GM12878 (cell line): ENCODE results near the gene NUFIP1. TPM values are rescaled to one million over a fixed set of nuclear protein-coding genes. Genes with fewer than 3 reads are reported as not detected.

Experiments
- ATAC-seq: fragments of 200-7000 bp; cut with Tn5 transposase; 3 replicates; pipeline ENCODE4 v1.9.1; 2020; ENCODE audit warnings: mild to moderate bottlenecking, moderate library complexity
- BruUV-seq: library from RNA; stranded (reverse); fragments of 400-500 nt; replicated peaks from 2 replicates; lab custom pipeline; 2021; lab: Mats Ljungman, UMichigan
- CTCF ChIA-PET: fragments of 300-600 bp; sonication (Branson Sonifier 250); formaldehyde crosslinking; extraction: SDS; loops from one replicate; lab custom pipeline; 2021; ENCODE audit warnings: inconsistent platforms; lab: Yijun Ruan, JAX
- POLR2A ChIA-PET: fragments of 350-600 bp; formaldehyde crosslinking; extraction: SDS; loops from one replicate; lab custom pipeline; 2021; ENCODE audit warnings: inconsistent platforms; lab: Charles Lee
- RAD21 ChIA-PET: fragments of 300-600 bp; sonication (Branson Sonifier 250); formaldehyde crosslinking; loops from one replicate; lab custom pipeline; 2023; ENCODE audit warnings: antibody characterized with exemption; ENCODE audit not compliant: unreplicated experiment; lab: Charles Lee
- SMC1A ChIA-PET: fragments of 300-600 bp; sonication (Branson Sonifier 250); formaldehyde crosslinking; loops from one replicate; lab custom pipeline; 2023; ENCODE audit not compliant: unreplicated experiment, uncharacterized antibody; lab: Charles Lee
- DNase-seq: peaks from one replicate; pipeline ENCODE4 v3.0.0-alpha.2; 2011; ENCODE audit warnings: low read depth, low spot score
- FAIRE-seq: peaks from 3 replicates; lab custom pipeline; 2011; peaks lifted over from hg19 to GRCh38; lab: Jason Lieb, UNC
- H2AFZ ChIP-seq: 2 replicates; pipeline ENCODE4 v1.6.0; 2011; ENCODE audit warnings: low read depth, low read length, control low read depth; ENCODE audit not compliant: control insufficient read depth
- H3K27ac ChIP-seq: 2 replicates; pipeline ENCODE4 v1.5.1; 2011; ENCODE audit warnings: control low read depth; ENCODE audit not compliant: control insufficient read depth, insufficient read depth
- H3K27me3 ChIP-seq, 2 experiments: replicated peaks in 1 of 2; 2 replicates each; pipeline versions ENCODE4 v1.6.0 to v1.6.1; 2011; ENCODE audit warnings: low read length in 1 of 2; ENCODE audit not compliant: control insufficient read depth in 2 of 2, insufficient read depth in 2 of 2
- H3K36me3 ChIP-seq, 2 experiments: 2 replicates each; pipeline ENCODE4 v1.5.1; 2011; ENCODE audit warnings: low read length in 1 of 2; ENCODE audit not compliant: control insufficient read depth in 2 of 2, insufficient read depth in 2 of 2
- H3K4me1 ChIP-seq: 2 replicates; pipeline ENCODE4 v1.6.1; 2011; ENCODE audit warnings: mild to moderate bottlenecking, low read length, moderate library complexity, mixed read lengths; ENCODE audit not compliant: control insufficient read depth, insufficient read depth
- H3K4me2 ChIP-seq: 2 replicates; pipeline ENCODE4 v1.6.0; 2011; ENCODE audit warnings: control low read depth; ENCODE audit not compliant: control insufficient read depth, insufficient read depth
- H3K4me3 ChIP-seq: fragments of 200-600 bp; sonication (generic); 2 replicates; pipeline ENCODE4 v1.5.1; 2016
- H3K79me2 ChIP-seq: 2 replicates; pipeline ENCODE4 v1.6.0; 2011; ENCODE audit warnings: low read length; ENCODE audit not compliant: control insufficient read depth, insufficient read depth
- H3K9ac ChIP-seq: 2 replicates; pipeline ENCODE4 v1.8.0; 2011; ENCODE audit warnings: low read length, control low read depth, mixed read lengths; ENCODE audit not compliant: control insufficient read depth, insufficient read depth
- H3K9me3 ChIP-seq: replicated peaks from 3 replicates; pipeline ENCODE4 v1.5.1; 2011; ENCODE audit warnings: mild to moderate bottlenecking, low read length; ENCODE audit not compliant: control insufficient read depth, insufficient read depth
- H4K20me1 ChIP-seq: 2 replicates; pipeline ENCODE4 v1.6.0; 2011; ENCODE audit not compliant: control insufficient read depth, insufficient read depth
- CEBPB ChIP-seq, 2 experiments: fragments of 150-350 bp in 1 of 2; IDR thresholded peaks; 2 replicates each; pipeline ENCODE4 v1.6.1; 2012 to 2014; ENCODE audit warnings: low read depth in 2 of 2, low read length in 2 of 2, borderline replicate concordance in 1 of 2, inconsistent platforms in 1 of 2
- CREM ChIP-seq: IDR thresholded peaks from 2 replicates; pipeline ENCODE4 v1.6.1; 2014; ENCODE audit warnings: antibody characterized with exemption, low read depth
- EGR1 ChIP-seq, 2 experiments: IDR thresholded peaks; 1 replicate in 1 of 2; 2 replicates in 1 of 2; pipeline ENCODE4 v1.6.1; 2011 to 2012; ENCODE audit warnings: low read depth in 2 of 2, low read length in 2 of 2, borderline replicate concordance in 1 of 2, mild to moderate bottlenecking in 1 of 2, moderate library complexity in 1 of 2
- JUNB ChIP-seq: IDR thresholded peaks from 2 replicates; pipeline ENCODE4 v1.6.1; 2016; ENCODE audit warnings: antibody characterized with exemption, mild to moderate bottlenecking
- LARP7 ChIP-seq: fragments of 450-650 bp; IDR thresholded peaks from 2 replicates; pipeline ENCODE4 v1.6.1; 2017; ENCODE audit warnings: mild to moderate bottlenecking
- MTA3 ChIP-seq: IDR thresholded peaks from 2 replicates; pipeline ENCODE4 v1.6.1; 2012; ENCODE audit warnings: low read length, inconsistent platforms, borderline replicate concordance
- RBBP5 ChIP-seq: fragments of 200-600 bp; sonication (generic); conservative IDR thresholded peaks from 2 replicates; pipeline ENCODE4 v1.6.1; 2016
- SMAD5 ChIP-seq: IDR thresholded peaks from 2 replicates; pipeline ENCODE4 v1.6.1; 2016; ENCODE audit warnings: antibody characterized with exemption, low read depth
- SREBF2 ChIP-seq: IDR thresholded peaks from 2 replicates; pipeline ENCODE4 v1.6.1; 2012; ENCODE audit warnings: mild to moderate bottlenecking, low read length
- SUPT20H ChIP-seq: IDR thresholded peaks from 2 replicates; pipeline ENCODE4 v1.6.1; 2011; ENCODE audit warnings: low read depth, mild to moderate bottlenecking, low read length, moderate library complexity, borderline replicate concordance; ENCODE audit not compliant: control insufficient read depth
- ZBED1 ChIP-seq: IDR thresholded peaks from 2 replicates; pipeline ENCODE4 v1.6.1; 2016; ENCODE audit warnings: borderline replicate concordance
- WGBS: methylation state at CpG from one replicate; pipeline ENCODE4 v1.1.6; 2016; ENCODE audit warnings: low lambda C conversion rate; ENCODE audit not compliant: insufficient replicate concordance, insufficient coverage; ENCODE audit errors: missing lambda C conversion rate; 5-methylcytosine and 5-hydroxymethylcytosine counted together
- in situ Hi-C: fragments of 300-500 bp; cut with MboI; formaldehyde crosslinking; loops from 9 replicates; pipeline ENCODE4 v1.14.3; 2018; ENCODE audit warnings: mixed read lengths
- intact Hi-C: fragments of 100-400 bp; cut with micrococcal nuclease; formaldehyde crosslinking; loops from one replicate; pipeline ENCODE4 v1.14.2; 2022; ENCODE audit not compliant: unreplicated experiment
- polyA plus RNA-seq, 11 experiments: library from polyadenylated mRNA; depleted of rRNA in 4 of 11; unstranded in 6 of 11; stranded (reverse) in 5 of 11; fragments of >200 nt; fragmentation: Nextera tagmentation in 4 of 11; fragmentation: Illumina TruSeq in 1 of 11; extraction: Ambion mirVana in 4 of 11; extraction: Trizol in 1 of 11; gene quantifications; 1 replicate in 1 of 11; 2 replicates in 10 of 11; pipeline versions ENCODE4 v1.2.1 to v1.2.3, GENCODE V29; 2011 to 2016; ENCODE audit warnings: inconsistent platforms in 2 of 11, missing spikeins in 2 of 11, low read depth in 1 of 11
- total RNA-seq, 4 experiments: library from RNA; depleted of rRNA in 3 of 4; stranded (reverse); fragments of >200 nt in 3 of 4; fragmentation: Illumina TruSeq in 1 of 4; extraction: Trizol in 1 of 4; gene quantifications; 2 replicates each; pipeline versions ENCODE4 v1.2.1 to v1.2.3, GENCODE V29; 2013 to 2021

The NUFIP1 gene
- total and polyA plus RNA-seq, 10 of the 15 experiments (the other 5 are each of a cell fraction or from before 2014, with no cell fraction given), result 2.5 to 11.2 (median 7.0) TPM

DNA sequence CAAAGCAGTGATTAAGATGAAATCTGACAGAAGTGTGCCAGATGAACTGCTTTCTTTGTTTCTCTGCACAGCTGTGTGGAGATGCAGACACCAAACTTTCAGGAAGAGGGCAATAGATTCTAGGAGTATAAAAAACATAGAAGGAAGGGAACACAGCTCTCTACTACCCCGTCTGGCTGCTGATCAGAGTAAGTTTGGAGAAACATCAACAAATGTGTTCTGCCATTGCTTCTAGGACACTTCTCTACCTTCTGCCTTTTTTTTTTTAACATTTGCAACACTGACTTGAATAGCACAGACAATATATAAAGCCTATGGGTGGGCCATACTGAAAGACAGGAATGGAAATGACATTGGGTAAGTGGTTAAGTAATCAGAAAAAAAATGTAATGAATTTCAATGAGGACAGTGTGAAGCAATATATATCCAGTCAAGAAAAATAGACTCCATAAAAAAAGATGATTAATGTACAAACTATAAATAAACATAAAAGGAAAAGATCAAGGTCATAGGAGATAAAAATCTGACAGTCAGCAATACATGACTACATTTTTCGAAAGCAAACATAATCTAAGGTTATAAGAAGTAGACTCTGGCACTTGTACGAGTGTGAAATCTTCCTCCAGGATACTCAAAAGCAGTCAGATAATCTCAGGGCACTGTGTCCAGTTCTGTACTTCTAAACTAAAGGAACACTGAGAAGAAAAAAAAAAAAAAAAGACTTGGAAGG lies 21.4 kb downstream of the NUFIP1 start:
- H2AFZ ChIP-seq, result no peak overlapping the region
- no peaks in the 10 kb centered on the region for H3K4me1 ChIP-seq
- peaks cover 3% of the 10 kb centered on the region; the same call in 2 of the 3 replicates for H3K9me3 ChIP-seq
- H3K4me3 ChIP-seq, result no peak overlapping the region
- FAIRE-seq, result no peak
- TF ChIP-seq JUNB, result no peak
- TF ChIP-seq RBBP5, result no peak
- TF ChIP-seq SUPT20H, result no peak
- no peak for TF ChIP-seq CREM
- no peak for TF ChIP-seq ZBED1
- TF ChIP-seq EGR1 (IDR thresholded peaks at IDR 0.05; ENCODE audit: borderline replicate concordance in 1 of 2, low read depth in 2 of 2, low read length in 2 of 2), result no peak
- no peak for TF ChIP-seq SMAD5
- TF ChIP-seq CEBPB (IDR thresholded peaks at IDR 0.05; ENCODE audit: borderline replicate concordance in 1 of 2, low read depth in 2 of 2, low read length in 2 of 2), result no peak
- TF ChIP-seq LARP7, result no peak
- TF ChIP-seq SREBF2, result no peak
- TF ChIP-seq MTA3, result no peak
- TF ChIP-seq, all 136 proteins: peak for 0
- H3K9ac ChIP-seq, result no peak overlapping the region
- in situ Hi-C loops (no loop called here), intact Hi-C loops (loop anchor here (2.0 kb wide), 1 partner anchor 49 kb away; no protein-coding TSS in a partner anchor)
- ChIA-PET POLR2A (no interaction called here), RAD21 (no interaction called here), SMC1A (no interaction called here), CTCF (interaction anchor here (2.8 to 7.5 kb wide), 2 partner anchors 49 to 485 kb away, joined by 13 to 81 read pairs; no protein-coding TSS in a partner anchor)
- H4K20me1 ChIP-seq, result no peaks in the 10 kb centered on the region
- H3K4me2 ChIP-seq, result no peak overlapping the region
- H3K27ac ChIP-seq, result no peak overlapping the region
- 96% methylated on average over 3 of the region's 3 CpGs for WGBS
- no peaks in the 10 kb centered on the region for H3K27me3 ChIP-seq
- DNase-seq, result no peak
- ATAC-seq, result no peak
- H3K36me3 ChIP-seq, result peaks cover 7 to 29% of the 10 kb centered on the region in 2 experiments; a peak in 3 of 4 replicates
- H3K79me2 ChIP-seq, result no peaks in the 10 kb centered on the region
- no TSS peak for BruUV-seq
